HG03442 (cell line): ENCODE measurements around the gene PHLDB1.
"Not testable (repeated sequence)": the region's sequence is repeated elsewhere in the genome, so short reads cannot be mapped to it uniquely, and the experiment has no call there.

ENCODE experiments used
- ATAC-seq: cut with Tn5 transposase; IDR thresholded peaks from one replicate; pipeline ENCODE4 v1.9.1; 2021; ENCODE audit warnings: mild to moderate bottlenecking, moderate library complexity; ENCODE audit not compliant: unreplicated experiment

PHLDB1 gene

DNA sequence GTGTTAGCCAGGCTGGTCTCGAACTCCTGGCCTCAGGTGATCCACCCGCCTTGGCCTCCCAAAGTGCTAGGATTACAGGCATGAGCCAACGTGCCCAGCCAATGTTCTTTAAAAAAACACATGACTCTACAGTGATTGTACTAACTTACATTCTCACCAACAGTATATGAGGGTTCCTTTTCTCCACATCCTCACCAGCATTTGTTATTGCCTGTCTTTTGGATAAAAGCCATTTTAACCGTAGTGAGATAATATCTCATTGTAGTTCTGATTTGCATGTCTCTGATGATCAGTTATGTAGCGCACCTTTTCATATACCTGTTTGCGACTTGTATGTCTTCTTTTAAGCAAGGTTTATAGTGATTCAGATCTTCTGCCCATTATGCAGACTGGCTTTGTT is 75.5 kb downstream of the PHLDB1 start:
- ATAC-seq = not testable (repeated sequence)

DNA sequence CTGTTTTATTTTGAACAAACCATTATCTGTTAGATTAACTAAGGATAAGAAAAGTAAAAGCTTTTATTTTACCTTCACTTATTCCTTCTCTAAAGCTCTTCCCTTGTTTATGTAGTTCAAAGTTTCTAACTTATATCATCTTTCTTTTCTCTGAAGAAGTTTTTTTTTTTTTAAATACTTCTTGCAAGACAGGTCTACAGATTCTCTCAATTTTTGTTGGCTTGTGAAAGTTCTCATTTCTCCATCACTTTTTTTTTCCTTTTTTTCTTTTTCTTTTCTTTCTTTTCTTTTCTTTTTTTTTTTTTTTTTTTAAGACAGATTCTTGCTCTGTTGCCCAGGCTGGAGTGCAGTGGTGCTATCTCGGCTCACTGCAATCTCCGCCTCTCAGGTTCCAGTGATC is 76.8 kb downstream of the PHLDB1 start:
- ATAC-seq = no peak

DNA sequence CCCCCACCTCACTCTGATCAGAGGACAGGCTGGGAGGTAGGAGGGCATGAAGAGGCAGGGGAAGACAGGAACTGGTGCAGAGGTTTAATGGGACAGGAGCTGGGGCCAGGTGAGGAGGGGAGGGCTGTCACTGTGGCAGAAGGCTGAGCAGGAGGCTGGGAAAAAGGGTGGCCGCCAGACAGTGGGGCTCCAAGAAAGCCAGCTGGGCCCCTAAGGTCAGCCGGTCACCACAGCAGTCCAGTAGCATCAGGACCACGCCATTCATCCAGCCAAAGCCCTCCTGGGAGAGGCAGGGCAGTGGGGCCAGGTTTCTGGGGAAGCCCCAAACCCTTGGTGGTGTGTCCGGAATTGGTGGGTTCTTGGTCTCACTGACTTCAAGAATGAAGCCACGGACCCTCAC is 80.5 kb downstream of the PHLDB1 start:
- no peak for ATAC-seq

DNA sequence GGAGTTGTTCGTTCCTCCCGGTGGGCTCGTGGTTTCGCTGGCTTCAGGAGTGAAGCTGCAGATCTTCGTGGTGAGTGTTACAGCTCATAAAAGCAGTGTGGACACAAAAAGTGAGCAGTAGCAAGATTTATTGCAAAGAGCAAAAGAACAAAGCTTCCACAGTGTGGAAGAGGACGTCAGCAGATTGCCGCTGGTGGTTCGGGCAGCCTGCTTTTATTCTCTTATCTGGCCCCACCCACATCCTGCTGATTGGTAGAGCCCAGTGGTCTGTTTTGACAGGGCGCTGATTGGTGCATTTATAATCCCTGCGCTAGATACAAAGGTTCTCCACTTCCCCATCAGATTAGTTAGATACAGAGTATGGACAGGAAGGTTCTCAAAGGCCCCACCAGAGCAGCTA is 80.9 kb downstream of the PHLDB1 start:
- not testable (repeated sequence) for ATAC-seq

DNA sequence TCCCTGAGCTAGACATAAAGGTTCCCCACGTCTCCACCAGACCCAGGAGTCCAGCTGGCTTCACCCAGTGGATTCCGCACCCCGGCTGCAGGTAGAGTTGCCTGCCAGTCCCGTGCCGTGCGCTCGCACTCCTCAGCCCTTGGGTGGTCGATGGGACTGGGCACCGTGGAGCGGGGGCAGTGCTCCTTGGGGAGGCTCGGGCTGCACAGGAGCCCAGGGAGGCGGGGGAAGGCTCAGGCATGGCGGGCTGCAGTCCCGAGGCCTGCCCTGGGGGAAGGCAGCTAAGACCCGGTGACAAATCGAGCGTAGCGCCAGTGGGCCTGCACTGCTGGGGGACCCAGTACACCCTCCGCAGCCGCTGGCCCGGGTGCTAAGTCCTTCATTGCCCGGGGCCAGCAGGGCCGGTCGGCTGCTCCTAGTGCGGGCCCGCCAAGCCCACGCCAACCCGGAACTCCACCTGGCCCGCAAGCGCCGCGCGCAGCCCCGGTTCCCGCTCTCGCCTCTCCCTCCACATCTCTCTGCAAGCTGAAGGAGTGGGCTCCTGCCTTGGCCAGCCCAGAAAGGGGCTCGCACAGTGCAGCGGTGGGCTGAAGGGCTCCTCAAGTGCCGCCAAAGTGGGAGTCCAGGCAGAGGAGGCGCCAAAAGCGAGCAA is 81.6 kb downstream of the PHLDB1 start:
- ATAC-seq = no peak

DNA sequence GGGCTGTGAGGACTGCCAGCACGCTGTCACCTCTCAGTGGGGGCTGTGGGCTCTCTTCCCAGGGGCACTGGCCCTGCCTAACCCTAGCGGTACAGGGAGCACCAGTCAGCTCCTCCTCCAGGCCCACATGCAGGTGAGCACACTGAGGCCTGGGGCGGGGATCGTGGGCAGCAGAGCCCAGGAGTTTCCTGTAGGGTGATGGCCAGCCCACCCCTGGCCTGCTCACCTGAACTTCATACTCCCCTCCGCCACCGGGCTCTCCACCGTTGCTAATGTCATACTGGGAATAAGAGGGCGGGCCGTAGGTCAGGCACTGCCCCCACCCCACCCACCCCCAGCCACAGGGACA is 82.1 kb downstream of the PHLDB1 start:
- ATAC-seq = no peak

DNA sequence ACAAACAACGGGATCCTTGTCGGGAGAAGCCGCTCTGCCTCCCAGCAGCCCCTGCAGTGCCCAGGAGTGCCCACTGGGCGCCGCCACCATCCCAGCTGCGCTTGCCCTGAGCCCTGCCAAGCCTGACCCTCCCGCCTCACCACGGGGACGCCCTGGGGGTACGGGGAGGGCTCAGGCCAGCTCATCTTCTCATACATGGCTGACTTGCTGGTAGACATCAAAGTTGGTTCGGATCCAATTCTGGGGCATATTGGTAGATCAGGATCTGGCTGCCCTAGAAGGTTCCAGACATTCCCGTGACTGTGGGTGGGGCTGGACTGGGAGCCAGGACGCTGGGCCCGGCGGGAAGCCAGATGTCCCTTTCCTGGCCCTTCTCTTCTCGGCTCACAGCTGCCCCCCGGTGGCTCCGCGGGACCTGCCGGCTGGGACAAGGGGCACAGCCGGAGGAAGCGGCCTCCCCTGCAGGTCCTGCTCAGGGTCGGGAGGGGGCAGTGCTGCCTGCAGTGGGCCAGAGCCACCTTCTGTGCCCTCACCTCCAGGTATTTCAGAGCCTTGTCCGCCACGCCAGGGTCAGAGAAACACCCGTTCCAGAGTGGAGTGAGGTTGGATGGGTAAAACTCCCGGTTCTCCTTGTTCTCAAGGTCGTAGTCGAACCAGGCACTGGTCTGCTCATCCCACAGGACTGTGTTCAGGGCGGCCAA is 82.6 kb downstream of the PHLDB1 start:
- peak; percentile 77 for ATAC-seq

DNA sequence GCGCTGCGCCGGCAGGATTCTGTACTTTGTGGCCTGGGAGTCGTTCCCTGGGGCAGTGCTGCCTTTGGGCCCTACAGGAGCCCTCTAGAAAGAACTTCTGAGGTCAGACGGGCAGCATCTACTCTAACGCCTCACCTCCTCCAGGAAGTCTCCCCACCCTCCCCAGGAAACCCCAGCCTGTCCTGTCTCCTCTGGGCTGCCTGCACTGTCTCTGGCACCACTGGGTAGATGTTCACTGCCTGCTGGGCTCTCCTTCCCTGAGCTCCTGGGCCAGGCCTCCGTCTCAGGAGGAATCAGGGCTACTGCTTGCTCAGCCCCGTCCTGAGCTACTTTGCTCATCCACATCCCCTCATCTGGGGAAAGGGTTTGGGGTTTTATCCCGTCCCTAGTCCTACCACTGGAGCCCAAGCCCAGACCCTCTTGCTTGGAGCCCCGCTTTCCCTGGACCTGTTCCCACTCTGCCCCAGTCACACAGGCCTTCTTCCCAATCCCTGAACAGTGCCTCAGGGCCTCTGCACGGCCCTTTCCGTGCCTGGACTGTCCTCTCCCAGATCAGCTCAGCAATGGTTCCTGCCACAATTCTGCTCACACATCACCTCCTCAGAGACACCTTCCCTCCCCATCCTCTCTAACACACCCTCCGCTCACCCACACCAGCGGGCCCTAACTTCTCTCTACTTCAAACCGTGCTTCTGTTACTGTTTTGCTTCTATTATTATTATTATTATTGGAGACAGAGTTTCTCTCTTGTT is 83.3 kb downstream of the PHLDB1 start:
- no peak for ATAC-seq

DNA sequence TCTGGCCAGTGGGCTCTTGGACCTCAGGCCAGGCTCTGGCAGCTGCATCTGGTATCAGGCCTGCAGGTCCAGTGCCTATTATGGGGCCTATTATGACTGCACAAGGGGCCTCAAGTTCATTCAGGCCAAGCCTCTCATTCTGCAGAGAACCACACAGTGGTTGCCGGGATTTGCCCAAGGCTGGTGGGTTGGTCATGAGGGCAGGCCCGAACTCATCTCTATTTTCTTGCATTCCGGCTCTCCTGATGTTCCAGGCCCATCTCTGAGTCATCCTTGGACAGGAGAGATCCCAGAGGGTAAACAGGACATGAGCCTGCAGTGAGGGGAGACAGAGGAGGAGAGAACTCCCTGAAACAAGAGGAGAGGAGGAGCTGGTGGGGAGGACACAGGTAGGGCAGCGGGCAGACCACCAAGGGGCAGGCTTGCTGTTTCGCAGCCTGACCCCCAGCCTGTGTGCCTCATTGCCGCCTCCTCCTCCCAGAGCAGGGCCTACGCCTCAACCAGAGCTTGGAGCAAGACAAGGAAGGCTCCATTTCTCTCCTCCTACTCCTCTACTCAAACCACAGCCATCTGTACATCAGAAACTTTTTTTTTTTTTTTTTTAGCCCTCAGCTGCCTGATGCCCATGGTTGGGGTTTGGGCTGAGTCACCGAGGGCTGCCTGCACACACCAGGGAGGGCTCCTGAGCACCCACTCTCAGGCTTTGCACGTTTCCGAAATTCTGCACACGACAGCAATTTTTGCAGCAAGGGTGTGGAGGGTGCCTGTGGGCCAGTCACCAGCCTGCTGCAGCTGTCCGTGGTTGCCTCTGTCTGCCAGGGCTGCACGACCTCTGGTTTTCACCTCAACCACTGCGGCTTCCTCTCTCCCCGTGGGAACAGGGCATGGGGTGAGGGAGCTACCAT is 84.8 kb downstream of the PHLDB1 start:
- ATAC-seq = no peak

DNA sequence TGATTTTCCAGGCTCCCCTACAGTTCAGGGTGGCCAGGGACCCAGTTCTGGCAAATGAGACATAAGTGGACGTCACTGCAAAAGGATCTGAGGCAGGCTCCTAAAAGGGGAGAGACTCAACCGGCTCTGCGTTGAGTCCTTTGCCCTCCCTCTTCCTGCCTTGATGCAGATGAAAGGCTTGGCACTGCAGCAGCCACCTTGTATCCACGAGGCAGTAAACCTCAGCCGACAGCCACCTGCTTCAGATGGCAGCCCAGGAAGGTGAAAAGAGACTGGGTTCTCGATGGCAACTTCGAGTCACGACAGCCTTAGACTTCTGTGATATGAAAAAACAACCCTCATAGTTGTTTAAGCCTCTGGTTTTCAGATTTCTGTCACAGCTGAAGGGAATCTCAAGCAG is 86.8 kb downstream of the PHLDB1 start:
- ATAC-seq = no peak

DNA sequence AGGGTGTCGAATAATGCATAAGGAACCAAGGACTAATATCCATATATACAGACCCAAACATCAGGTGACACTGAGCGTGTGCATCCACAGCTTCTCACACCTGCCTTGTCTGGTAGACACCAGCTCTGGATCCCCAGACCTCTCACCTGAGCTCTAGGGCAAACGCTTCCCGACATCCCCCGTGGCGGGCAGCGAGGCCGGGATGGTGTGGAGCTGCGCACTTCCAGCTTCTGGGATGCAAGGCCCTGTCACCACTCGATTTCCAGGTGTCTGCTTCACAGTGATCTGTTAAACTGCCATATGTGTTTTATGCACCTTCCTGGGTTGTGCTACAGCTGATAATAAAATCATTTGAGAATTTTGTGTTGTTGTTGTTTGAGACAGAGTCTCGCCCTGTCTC is 87.4 kb downstream of the PHLDB1 start:
- ATAC-seq = no peak

DNA sequence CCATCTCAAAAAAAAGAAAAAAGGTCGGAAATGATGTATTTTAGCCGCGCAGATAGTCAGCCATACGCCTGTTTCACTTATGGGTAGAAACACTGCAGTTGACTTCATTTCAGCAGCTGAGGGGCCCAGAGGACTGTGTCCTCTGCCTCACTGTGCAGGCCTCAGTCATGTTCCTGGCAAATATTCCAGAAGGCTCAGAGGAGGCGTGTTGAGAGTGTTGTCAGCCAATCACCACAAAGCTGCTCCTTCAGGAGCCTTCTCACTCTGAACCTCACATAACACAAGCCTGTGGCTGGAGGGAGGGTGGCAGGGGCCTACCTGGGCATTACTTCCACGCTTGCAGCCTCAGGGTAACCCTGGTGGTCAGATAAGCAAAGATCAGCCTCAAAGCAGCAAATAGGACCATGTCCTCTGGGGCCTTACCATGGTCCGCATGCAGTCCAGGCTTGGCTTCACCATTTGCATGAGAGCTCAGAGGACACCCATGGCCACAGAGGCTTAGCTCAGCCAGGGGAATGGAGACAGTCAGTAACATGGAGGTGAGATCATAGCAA is 89.3 kb downstream of the PHLDB1 start:
- no peak for ATAC-seq

DNA sequence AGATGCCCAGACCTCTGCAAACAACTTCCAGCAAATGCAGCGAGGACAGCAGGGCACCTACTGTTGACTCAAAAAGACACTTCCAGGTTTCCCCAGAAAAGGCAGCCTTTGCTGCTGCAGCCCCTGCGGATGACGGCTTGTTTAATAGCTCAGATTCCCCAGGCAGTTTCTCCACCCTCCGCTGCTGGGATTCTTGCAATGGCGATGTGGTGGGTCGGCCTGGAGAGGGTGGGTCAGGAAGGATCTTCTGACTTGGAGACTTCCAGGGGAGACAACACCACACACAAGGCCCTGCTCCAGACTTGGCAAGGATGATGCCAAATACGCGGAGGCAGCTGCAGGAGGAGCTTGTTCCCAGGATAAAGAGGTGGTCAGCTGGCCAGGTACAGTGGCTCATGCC is 89.9 kb downstream of the PHLDB1 start:
- no peak for ATAC-seq

DNA sequence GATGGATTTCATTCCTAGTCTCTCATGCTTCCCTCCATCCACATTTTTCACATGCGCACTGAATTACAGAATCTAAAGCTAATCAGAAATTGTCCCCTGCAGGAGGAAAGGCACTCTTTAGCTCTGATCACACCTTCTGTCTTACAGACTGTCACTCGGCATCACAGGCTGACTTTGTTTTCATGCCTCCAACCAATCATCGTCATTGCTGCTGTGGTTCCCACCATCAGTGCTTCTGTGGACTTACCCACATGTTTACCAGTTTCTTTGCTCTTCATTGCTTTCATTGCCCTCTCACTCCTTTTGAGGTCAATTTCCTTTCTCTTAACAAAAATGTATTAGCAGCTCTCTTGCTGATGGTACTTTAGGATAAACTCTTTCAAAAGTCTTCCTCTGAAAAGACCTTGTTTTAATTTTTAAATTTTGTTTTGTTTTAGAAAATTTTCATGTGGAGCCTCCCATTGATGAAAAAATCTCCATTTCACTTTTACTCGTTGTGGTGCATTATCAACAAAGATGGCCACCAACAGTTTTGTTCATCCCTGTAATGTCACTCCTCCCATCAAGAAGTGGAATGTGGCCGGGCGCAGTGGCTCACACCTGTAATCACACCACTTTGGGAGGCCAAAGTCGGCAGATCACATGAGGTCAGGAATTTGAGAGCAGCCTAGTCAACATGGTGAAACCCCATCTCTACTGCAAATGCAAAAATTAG is 92.2 kb downstream of the PHLDB1 start:
- no peak for ATAC-seq

DNA sequence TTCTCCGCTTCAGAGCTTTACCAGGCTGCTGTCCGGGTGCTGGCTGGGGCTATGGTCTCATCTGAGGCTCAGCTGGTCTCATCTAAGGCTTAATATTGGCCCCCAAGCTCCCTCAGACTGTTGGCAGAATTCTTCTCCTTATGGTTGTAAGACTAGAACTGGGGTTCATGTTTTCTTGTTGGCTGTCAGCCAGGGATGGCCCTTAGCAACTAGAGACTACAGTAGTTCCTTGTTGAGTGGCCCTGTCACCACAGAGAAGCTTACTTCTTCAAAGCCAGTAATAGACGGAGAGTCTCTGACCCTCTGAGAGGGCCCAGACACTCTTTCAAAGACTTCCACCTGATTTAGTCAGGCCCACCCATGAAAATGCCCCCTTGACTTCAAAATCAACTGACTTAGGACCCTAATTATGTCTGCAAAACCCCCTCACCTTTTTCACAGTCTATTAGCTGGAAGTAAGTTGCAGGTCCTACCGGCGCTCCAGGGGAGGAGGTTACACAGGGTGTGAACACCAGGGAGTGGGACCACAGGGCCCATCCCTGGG is 96.2 kb downstream of the PHLDB1 start:
- no peak for ATAC-seq

DNA sequence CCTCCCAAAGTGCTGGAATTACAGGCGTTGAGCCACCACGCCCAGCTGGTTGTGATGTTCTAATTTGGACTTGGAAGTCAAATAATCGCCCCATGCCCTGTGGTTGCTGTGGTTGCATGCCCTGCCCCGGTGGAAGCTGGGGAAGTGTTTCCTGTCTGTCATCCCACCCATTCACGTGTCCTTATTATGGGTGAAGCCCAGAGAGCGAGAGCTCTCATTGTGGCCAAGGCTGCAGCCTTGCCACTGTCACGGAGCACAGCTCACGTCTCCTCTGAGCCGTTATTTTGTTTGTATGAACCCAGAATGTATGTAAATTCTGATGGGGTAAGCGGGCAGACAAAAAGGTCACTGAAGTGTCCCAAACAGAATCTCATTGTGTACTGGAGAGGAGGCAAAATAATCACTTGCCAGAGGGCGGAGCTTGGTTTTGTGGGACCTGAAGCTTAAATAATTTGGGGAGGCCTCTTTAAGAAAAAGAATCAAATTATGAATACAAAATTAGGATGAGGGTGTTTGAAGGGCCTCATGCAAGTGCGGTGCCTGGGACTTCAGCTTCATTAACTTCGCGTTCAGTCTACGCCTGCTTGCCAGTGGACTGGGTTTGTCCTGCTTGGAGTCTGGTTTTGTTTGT is 97.8 kb downstream of the PHLDB1 start:
- ATAC-seq = no peak

DNA sequence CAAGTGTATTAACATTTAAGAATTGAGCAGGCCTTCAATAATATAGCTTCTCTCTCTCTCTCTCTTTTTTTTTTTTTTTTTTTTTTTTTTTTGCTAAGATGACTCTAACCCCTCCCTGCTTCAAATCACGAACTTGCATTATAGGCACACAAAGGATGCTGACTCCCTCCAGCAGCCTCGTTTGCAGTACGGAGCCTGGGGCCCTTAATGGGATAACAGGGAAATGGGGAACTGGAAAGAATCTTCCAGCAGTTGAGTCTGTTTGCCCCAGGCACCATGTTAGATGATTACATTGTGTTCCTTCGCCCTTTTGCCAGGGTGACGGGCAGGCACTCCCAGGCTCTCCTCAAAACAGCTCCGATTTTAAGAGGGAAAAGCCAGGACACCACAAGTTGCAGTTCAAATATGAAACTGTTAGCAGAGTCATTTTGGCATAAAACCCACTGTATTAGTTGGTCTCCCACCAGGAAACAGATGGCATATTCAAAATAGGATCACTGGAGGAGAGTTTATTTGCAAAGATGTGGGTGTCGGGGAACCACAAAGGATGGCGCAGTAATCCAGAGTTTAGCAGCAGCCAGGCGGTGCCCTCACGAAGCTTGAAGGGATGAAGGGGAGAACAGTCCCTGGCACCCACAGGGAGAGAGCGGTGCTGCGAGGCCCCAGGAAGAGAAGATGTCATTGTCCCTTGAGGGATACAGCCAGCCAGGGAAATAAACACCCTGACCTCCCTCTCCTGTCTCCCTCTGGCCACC is 98.6 kb downstream of the PHLDB1 start:
- no peak for ATAC-seq

DNA sequence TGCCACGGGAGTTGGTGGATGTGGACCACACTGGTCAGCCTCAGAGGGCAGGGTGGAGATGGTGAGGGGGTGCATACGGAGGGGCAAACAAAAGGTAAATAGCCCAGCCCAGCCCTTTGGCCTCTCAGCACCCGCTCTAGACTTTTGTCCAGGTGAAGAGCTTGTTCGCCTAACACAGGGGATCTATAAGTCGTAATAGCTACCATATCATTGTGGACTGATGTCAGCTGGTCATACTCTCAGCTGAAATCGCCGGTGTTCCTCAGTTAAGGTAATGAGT is 99.1 kb downstream of the PHLDB1 start:
- no peak for ATAC-seq
